K562 (cell line): Measurements from ENCODE around the gene TUBB2A.

Source experiments
- HCFC1 ChIP-seq: IDR thresholded peaks from 2 replicates; pipeline ENCODE4 v1.6.1; 2012; ENCODE audit warnings: low read depth, low read length, improper control_type of control experiment
- MLX ChIP-seq, 2 experiments: fragments of 450-650 bp in 1 of 2; sonication (generic) in 1 of 2; formaldehyde crosslinking; conservative IDR thresholded peaks; 2 replicates each; pipeline versions ENCODE4 v1.4.0 to v1.8.1; 2020 to 2022; ENCODE audit warnings: mild to moderate bottlenecking in 1 of 2, missing genetic modification reagents in 1 of 2
- POLR2A ChIP-seq: fragments of 450-650 bp; conservative IDR thresholded peaks from 2 replicates; pipeline ENCODE4 v1.6.1; 2016
- ZBTB1 ChIP-seq: sonication (generic); formaldehyde crosslinking; IDR thresholded peaks from 2 replicates; pipeline ENCODE4 v1.8.1; 2023; ENCODE audit warnings: missing genetic modification reagents, low read depth, mild to moderate bottlenecking, borderline replicate concordance
- ZNF3 ChIP-seq: fragments of 250-450 bp; sonication (Bioruptor Pico); IDR thresholded peaks from 2 replicates; pipeline ENCODE4 v1.5.0; 2021; ENCODE audit warnings: mild to moderate bottlenecking, moderate library complexity

GRCh38 chr6:3118353-3119039 is 38.8 kb downstream of the TUBB2A start, which contains the start of gene BPHL:
- TF ChIP-seq HCFC1 (no peak; the same call in 1 of the 2 replicates), ZNF3 (no peak), ZBTB1 (CRISPR knock-in tag) (0 out of 2 replicates have a peak, but pooled peaks have one; percentile 84), POLR2A (peak; percentile 94), MLX (CRISPR knock-in tag; conservative IDR thresholded peaks at IDR 0.05) (no peak)
